CD4-positive, alpha-beta T cell (primary cell): ENCODE results near the gene CD40. TPM values are rescaled to one million over a fixed set of nuclear protein-coding genes. Genes with fewer than 3 reads are reported as not detected.

ENCODE experiments used
- ATAC-seq: fragments of 200-7000 bp; cut with Tn5 transposase; one replicate; pipeline ENCODE4 v1.10.0; 2022; ENCODE audit warnings: mild to moderate bottlenecking; ENCODE audit not compliant: poor library complexity
- CTCF ChIA-PET: fragments of 350-600 bp; sonication (Branson Sonifier 250); formaldehyde crosslinking; loops from one replicate; lab custom pipeline; 2021; ENCODE audit warnings: antibody characterized with exemption, inconsistent platforms; lab: Charles Lee
- POLR2A ChIA-PET: fragments of 350-600 bp; sonication (Branson Sonifier 250); formaldehyde crosslinking; loops from one replicate; lab custom pipeline; 2021; ENCODE audit warnings: antibody characterized with exemption, inconsistent platforms; lab: Charles Lee
- DNase-seq, 14 experiments: peaks; one replicate each; pipeline ENCODE4 v3.0.0-alpha.2; 2013 to 2020; ENCODE audit warnings: mixed read lengths in 2 of 14
- H3K27ac ChIP-seq, 2 donors: one replicate each; pipeline versions ENCODE4 v1.5.1 to v1.7.0; 2013; ENCODE audit warnings: low read length in 2 of 2, low read depth in 1 of 2, mild to moderate bottlenecking in 1 of 2
- H3K27me3 ChIP-seq, 2 experiments: 1 replicate in 1 of 2; 2 replicates in 1 of 2; pipeline versions ENCODE4 v1.6.1 to v1.7.0; 2013; ENCODE audit warnings: low read length in 2 of 2, control low read depth in 1 of 2, mild to moderate bottlenecking in 1 of 2, moderate library complexity in 1 of 2; ENCODE audit not compliant: insufficient read depth in 2 of 2, control insufficient read depth in 1 of 2
- H3K36me3 ChIP-seq: one replicate; pipeline ENCODE4 v1.6.1; 2013; ENCODE audit warnings: low read length, control low read depth; ENCODE audit not compliant: insufficient read depth
- H3K4me1 ChIP-seq: one replicate; pipeline ENCODE4 v1.6.1; 2013; ENCODE audit warnings: low read length, control low read depth; ENCODE audit not compliant: insufficient read depth
- H3K4me3 ChIP-seq: one replicate; pipeline ENCODE4 v1.5.1; 2013; ENCODE audit warnings: mild to moderate bottlenecking, low read length, moderate library complexity
- H3K9me3 ChIP-seq, 2 experiments: 1 replicate in 1 of 2; 2 replicates in 1 of 2; pipeline versions ENCODE4 v1.6.1 to v1.7.0; 2013; ENCODE audit warnings: low read length in 2 of 2, mild to moderate bottlenecking in 2 of 2, control low read depth in 1 of 2, moderate library complexity in 1 of 2; ENCODE audit not compliant: control insufficient read depth in 1 of 2, insufficient read depth in 1 of 2
- H3K27ac Mint-ChIP-seq: one replicate; pipeline ENCODE4 v1.8.0; 2020; ENCODE audit warnings: mixed read lengths
- H3K27me3 Mint-ChIP-seq: one replicate; pipeline ENCODE4 v1.8.0; 2021; ENCODE audit warnings: mixed read lengths
- H3K36me3 Mint-ChIP-seq: one replicate; pipeline ENCODE4 v1.8.0; 2021; ENCODE audit warnings: low read depth, mixed read lengths
- H3K4me1 Mint-ChIP-seq: one replicate; pipeline ENCODE4 v1.8.0; 2021; ENCODE audit warnings: low read depth, mixed read lengths
- H3K4me3 Mint-ChIP-seq: one replicate; pipeline ENCODE4 v1.8.0; 2020; ENCODE audit warnings: mild to moderate bottlenecking, mixed read lengths
- H3K9me3 Mint-ChIP-seq: one replicate; pipeline ENCODE4 v1.8.0; 2020; ENCODE audit warnings: mixed read lengths
- CTCF ChIP-seq: fragments of 200-600 bp; IDR thresholded peaks from one replicate; pipeline ENCODE4 v1.8.0; 2022; ENCODE audit warnings: antibody characterized with exemption, mild to moderate bottlenecking
- intact Hi-C, 2 experiments: fragments of 100-400 bp; cut with DNase I in 1 of 2; cut with micrococcal nuclease in 1 of 2; formaldehyde crosslinking; loops; one replicate each; pipeline versions ENCODE4 v1.15.1 to v1.9.0; 2023 to 2025; cut with DNase I, micrococcal nuclease
- total RNA-seq, 174 experiments: library from RNA in 2 of 174; stranded (reverse) in 2 of 174; gene quantifications; one replicate each; pipeline ENCODE4 v1.2.3 and lab custom pipeline; 2021 to 2026

Gene CD40
- total RNA-seq, 2 experiments from 2014 or later = 1.0 to 1.2 TPM

- CTCF ChIA-PET = no interaction called here
- no peaks in the 10 kb centered on the region for H3K4me1 Mint-ChIP-seq
- POLR2A ChIA-PET = no interaction called here
Observed at GRCh38 chr20:46104262-46104661, 13.9 kb upstream of the CD40 start.

GRCh38 chr20:46107061-46107460 is 11.1 kb upstream of the CD40 start:
- ATAC-seq (no peak), DNase-seq (no peak)
- peaks cover 85% of the 10 kb centered on the region for H3K27me3 Mint-ChIP-seq
- no peak overlapping the region for H3K27ac Mint-ChIP-seq
- no peaks in the 10 kb centered on the region for H3K9me3 Mint-ChIP-seq
- ChIA-PET CTCF (no interaction called here), POLR2A (no interaction called here)
- H3K4me1 Mint-ChIP-seq = no peaks in the 10 kb centered on the region
- H3K4me3 ChIP-seq = no peak overlapping the region
- no peaks in the 10 kb centered on the region for H3K4me1 ChIP-seq
- H3K36me3 Mint-ChIP-seq = no peaks in the 10 kb centered on the region
- no peak for TF ChIP-seq CTCF
- H3K4me3 Mint-ChIP-seq = no peak overlapping the region
- H3K9me3 ChIP-seq = peaks cover 0 to 7% of the 10 kb centered on the region in 2 experiments
- intact Hi-C loops = no loop called here
- no peak overlapping the region for H3K27ac ChIP-seq
- no peaks in the 10 kb centered on the region for H3K36me3 ChIP-seq
- peaks cover 26 to 35% of the 10 kb centered on the region in 2 experiments for H3K27me3 ChIP-seq

More at GRCh38 chr20:46104262-46104661, 13.9 kb upstream of the CD40 start:
- Histone ChIP-seq H3K27ac (no peak overlapping the region), H3K27me3 (peaks cover 41 to 46% of the 10 kb centered on the region in 2 experiments), H3K9me3 (peaks cover 0 to 12% of the 10 kb centered on the region in 2 experiments), H3K4me3 (no peak overlapping the region), H3K4me1 (no peaks in the 10 kb centered on the region), H3K36me3 (no peaks in the 10 kb centered on the region)
- DNase-seq (no peak), ATAC-seq (no peak)
- TF ChIP-seq CTCF = no peak
- peaks cover 79% of the 10 kb centered on the region for H3K27me3 Mint-ChIP-seq
- no peak overlapping the region for H3K4me3 Mint-ChIP-seq
- intact Hi-C loops = no loop called here
- no peaks in the 10 kb centered on the region for H3K9me3 Mint-ChIP-seq
- H3K36me3 Mint-ChIP-seq = no peaks in the 10 kb centered on the region
- H3K27ac Mint-ChIP-seq = no peak overlapping the region

- H3K27ac Mint-ChIP-seq = no peak overlapping the region
- no peak overlapping the region for H3K4me3 ChIP-seq
- no peak for ATAC-seq
- no peaks in the 10 kb centered on the region for H3K4me1 ChIP-seq
- no peak overlapping the region for H3K27ac ChIP-seq
- POLR2A ChIA-PET = no interaction called here
- no peaks in the 10 kb centered on the region for H3K36me3 Mint-ChIP-seq
- H3K27me3 ChIP-seq = peaks cover 22 to 24% of the 10 kb centered on the region in 2 experiments
- intact Hi-C loops = no loop called here
- DNase-seq = peak in 3 of 14 experiments; percentile 24 to 41 (median 39)
- no peak overlapping the region for H3K4me3 Mint-ChIP-seq
- no peaks in the 10 kb centered on the region for H3K9me3 Mint-ChIP-seq
- H3K27me3 Mint-ChIP-seq = peaks cover 88% of the 10 kb centered on the region
- TF ChIP-seq CTCF = no peak
- no peaks in the 10 kb centered on the region for H3K4me1 Mint-ChIP-seq
- CTCF ChIA-PET = no interaction called here
- no peaks in the 10 kb centered on the region for H3K36me3 ChIP-seq
- peaks cover 0 to 7% of the 10 kb centered on the region in 2 experiments for H3K9me3 ChIP-seq
Observed at GRCh38 chr20:46108435-46108841, 9.7 kb upstream of the CD40 start.
